ENCODE measurements around the gene INPP5D.
"Not testable (repeated sequence)": the region's sequence is repeated elsewhere in the genome, so short reads cannot be mapped to it uniquely, and the experiment has no call there.

INPP5D gene

DNA sequence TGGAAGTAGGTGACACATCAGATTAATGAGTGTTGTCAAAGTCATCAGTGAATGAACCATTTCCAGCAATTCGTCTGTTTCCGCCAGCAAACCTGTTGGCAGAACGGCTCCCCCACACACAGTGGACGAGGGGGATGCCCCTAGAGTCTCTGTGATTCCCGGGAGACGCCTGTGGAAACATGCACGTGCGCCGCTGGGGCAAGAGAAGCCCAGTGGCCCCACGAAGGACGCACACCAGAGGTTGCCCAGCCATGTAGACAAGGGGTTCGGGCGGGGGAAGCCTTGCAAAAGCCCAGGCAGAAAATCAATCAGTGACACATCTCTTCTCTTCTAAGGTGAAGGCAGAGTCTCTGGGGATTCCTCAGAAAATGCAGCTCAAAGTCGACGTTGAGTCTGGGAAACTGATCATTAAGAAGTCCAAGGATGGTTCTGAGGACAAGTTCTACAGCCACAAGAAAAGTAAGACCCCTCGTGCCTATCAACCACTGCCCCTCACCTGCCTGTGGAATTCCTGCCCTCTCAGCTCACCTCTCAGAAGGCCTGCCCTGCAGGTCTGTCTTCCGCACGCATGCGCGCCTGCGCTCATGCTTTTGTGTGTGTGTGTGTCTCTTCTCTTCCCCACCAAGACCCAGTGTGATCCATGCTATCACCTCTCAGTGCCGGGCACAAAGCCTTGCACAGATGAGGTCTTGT is 87.1 kb downstream of the INPP5D start:
- no peak for DNase-seq

DNA sequence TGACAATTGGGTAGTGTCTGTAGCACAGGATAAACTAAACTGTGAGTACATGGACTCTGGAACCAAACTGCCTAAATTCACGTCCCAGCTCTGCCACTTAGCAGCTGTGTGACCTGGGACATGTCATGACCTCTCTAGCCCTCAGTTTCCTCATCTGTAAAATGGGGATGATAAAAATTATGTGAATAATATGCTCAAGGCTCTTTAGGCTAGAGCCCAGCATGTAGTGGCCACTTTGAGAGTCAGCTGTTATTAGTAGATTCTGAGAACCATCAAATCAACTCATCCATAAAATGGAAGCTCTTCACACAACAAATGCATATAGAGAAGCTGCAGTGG is 87.7 kb downstream of the INPP5D start:
- DNase-seq: no peak

DNA sequence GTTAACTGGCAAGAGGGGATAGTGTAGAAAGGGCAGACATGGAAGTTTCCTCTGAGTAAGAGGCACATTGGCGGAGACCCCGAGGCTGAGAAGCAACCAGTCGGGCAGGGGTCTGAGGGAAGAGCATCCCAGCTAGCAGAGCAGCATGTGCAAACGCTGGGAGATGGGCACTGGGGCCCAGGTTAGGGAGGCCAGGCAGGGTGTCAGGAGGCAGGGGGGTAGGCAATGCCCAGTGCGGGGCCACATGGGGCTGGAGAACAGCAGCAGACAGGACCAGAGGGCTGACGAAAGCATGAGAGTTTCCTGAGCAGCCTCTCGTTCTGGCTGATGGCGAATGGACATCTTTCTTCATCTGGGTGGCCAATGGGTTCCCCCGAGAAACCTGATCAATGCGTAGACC is 88.2 kb downstream of the INPP5D start:
- DNase-seq: no peak

DNA sequence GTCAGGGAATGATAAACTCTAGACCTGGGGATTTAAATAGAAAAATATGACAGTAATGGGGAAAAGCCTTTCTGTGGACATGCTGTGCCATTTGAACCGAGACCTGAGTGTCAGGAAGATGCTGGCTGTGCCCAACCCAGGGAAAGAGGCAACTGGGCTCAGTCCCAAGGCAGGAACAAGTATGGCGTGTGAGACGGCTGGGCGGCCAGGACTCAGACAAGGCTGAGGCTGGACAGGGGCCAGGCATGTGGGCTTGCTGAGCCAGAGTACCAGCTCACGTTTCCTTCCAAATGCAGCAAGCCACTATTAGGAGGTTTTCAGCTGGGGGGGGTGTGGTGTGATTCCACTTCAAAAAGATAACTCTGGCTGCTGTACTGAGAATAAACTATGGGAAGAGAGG is 92.4 kb downstream of the INPP5D start:
- peak in 1 of 2 experiments; percentile 26 for DNase-seq

DNA sequence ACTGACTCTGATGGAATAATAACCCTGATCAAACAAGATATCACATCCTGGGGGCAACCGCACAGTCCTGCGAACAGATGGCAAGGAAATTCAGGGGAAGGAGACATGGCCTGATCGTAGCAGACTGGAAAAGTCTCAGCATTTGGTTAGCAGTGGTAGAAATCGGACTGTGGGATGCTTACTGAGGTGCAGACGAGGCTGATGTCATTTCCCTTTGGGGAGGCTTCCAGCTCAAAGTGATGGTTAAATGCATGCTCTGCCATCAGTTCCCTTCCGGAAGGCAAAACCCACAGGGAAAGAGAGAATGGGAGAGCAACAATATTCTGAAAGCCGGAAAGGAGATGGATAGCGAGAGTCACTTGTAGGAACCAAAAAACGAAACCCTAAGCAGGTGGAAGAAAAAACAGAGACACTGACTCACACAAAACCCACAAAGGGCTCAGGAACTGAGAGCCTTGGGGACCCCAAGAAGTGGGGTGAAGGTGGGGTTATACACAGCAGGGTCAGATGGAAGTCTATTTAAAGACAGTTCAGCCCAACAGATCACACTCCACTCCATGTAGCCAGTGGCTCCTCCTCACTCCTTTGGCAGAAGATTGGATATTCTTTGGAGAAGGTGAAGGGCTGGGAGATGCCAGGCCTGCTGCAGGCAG is 93.1 kb downstream of the INPP5D start:
- no peak for DNase-seq

DNA sequence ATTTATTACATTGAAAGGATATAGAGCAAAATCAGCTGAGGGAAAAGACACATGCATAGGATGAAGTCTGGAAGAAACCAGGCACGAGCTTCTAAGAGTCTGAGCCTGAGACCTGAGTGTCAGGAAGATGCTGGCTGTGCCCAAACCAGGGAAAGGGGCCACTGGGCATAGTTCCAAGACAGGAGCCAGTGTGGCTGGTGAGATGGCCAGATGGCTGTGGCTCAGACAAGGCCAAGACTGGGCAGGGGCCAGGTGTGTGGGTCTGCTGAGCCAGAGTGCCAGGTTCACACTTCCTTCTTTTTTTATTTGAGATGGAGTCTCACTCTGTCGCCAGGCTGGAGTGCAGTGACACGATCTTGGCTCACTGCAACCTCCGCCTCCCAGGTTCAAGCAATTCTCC is 95.9 kb downstream of the INPP5D start:
- DNase-seq: peak in 1 of 2 experiments; percentile 26

DNA sequence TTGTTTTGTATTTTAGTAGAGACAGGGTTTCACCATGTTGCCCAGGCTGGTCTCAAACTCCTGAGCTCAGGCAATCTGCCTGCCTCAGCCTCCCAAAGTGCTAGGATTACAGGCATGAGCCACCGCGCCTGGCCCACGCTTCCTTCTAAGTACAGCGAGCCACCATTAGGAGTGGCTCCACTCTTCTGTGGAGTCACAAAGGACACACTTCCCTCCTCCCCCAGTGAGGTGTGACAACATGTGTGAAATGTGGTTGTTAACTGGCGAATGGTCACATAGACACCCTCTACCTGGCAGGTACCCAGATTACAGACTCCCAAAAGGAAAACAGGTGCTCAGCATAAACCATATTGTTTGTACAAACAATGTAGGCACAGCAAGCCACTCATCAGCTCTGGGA is 96.3 kb downstream of the INPP5D start:
- DNase-seq: not testable (repeated sequence)

DNA sequence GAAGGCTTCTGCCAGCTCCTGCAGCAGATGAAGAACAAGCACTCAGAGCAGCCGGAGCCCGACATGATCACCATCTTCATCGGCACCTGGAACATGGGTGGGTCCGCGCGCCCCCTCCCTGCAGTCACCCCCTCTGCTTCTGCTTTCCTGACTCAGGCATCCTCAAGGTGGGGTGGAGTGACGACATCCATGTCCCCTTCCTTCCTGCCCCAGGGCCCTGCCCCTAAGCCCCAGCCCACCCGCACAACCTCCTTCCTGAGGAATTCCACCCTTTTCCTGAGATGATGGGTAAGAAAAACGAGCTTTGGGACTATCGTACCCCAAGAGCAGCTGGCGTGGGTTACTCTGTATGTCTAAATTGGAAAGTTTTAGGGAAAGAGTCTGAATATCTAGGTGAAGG is 101.6 kb downstream of the INPP5D start:
- DNase-seq: no peak

DNA sequence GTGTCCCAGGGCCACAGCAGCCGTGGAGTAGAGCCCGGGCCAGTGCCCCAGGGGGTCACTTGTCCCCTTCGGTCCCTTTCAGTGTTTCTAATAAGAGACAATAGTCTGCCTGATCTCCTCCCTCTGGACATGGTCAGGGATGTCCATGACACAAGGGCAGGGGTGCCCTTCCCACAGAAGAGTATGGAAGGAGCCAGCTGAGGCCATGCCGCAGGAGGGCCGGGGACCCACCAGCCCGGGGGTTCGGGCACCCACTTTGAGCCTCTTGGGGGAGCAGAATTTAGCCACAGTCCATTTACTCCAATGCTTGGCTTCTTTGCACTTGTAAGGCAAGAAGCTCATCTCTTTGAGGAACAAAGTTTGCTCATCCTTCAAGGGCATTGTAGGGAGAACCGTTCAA is 102.6 kb downstream of the INPP5D start:
- no peak for DNase-seq

DNA sequence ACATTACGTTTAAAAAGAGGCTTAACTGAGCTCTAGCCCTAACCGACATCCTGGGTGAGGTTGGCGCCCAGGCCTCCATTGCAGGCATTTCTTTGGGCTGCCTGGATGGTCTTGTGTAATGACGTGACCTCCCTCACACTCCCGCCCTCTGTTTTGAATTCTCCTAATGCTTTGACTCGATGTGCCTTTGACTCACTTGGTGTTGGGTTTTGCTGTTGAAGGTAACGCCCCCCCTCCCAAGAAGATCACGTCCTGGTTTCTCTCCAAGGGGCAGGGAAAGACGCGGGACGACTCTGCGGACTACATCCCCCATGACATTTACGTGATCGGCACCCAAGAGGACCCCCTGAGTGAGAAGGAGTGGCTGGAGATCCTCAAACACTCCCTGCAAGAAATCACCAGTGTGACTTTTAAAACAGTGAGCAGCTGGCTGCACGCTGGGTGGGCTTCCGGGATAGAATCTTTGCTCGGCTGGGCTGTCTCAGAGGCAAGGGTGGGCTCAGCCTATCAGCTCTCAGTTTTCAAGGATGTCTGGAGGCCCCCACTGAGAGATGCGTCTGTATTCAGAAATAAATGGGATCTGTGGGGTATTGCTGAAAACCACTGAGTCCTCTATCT is 103.5 kb downstream of the INPP5D start:
- DNase-seq: no peak

DNA sequence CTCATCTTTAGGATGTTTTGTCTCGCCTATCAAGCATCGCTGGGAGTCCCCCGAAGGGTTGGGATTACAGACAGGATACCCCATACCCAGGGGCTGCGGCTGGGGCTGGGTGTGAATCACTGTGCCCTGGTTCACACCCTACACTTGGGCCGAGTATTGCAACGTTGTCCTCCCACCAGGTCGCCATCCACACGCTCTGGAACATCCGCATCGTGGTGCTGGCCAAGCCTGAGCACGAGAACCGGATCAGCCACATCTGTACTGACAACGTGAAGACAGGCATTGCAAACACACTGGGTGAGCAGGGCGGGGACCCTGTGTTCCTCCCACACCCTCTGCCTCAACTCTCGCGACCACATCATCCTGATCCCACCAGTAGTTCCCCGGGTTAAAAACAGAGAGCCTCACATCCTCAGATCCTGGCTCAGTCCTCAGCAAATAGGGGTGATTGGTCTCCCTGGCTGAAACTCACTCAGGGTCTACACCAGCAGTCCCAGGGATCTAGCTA is 104.0 kb downstream of the INPP5D start:
- no peak for DNase-seq

DNA sequence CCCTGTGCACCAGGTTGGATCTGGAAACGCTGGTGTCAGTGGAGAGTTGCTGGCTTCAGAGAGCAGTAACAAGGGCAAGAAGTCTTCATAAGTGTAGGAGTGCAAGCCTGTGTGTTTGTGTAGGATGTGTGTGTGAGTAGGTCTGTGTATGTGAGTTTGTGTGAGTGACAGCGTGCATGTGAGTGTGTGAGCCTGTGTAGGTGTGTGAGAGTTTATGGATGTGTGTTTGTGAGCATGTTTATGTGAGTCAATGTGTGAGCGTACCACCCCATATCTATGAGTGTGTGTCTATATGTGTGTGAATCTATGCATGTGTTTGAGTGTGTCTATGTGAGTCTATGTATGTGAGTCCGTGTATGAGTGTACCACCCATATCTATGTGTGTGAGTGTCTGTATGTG is 104.8 kb downstream of the INPP5D start:
- no peak for DNase-seq

DNA sequence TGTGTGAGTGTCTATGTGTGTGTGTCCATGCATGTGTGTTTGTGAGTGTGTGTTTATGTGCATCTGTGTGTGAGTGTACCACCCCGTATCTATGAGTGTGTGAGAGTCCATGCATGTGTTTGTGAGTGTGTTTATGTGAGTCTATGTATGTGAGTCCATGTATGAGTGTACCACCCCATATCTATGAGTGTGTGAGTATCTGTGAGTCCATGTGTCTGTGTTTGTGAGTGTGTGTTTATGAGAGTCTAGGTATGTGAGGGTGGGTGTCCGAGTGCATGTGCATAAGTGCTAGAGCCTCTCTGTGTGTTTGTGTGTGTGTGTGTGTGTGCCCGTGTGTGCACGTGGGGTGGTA is 105.4 kb downstream of the INPP5D start:
- no peak for DNase-seq

DNA sequence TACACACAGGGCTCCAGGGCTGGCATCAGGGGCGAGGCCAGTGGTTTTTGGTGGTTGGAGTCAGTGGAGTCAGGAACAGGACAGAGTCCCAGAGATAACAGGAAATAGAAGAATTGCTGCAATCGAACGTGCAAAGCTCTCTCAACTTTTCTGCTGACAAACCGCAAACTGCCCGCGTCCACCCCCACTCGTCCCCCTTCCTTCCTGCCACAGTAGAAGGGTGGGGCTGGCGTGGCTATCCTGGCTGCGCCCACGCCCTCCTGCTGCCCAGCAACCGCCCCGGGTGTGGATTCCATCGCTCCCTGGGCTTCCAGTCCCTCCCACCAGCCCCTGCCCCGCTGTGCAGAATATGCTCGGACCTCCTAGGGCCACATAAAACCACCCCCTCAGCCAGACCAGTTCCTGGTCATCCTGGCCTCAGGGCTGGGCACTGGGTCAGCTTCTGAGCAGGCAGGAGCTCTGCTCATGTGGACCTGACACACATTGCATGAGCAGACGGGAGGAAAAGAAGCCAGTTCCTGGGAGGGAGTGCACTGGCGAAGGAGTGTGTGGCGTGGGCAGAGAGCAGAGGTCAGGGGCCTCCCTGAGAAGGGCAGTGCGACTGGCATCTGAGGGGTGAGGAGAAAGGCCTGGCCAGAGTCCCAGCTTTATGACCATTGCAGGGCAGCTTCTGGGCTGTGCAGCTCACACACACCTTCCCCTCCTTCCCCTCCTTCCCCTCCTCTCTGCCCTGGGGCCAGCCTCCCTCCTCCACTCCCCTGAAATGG is 105.9 kb downstream of the INPP5D start:
- no peak for DNase-seq

DNA sequence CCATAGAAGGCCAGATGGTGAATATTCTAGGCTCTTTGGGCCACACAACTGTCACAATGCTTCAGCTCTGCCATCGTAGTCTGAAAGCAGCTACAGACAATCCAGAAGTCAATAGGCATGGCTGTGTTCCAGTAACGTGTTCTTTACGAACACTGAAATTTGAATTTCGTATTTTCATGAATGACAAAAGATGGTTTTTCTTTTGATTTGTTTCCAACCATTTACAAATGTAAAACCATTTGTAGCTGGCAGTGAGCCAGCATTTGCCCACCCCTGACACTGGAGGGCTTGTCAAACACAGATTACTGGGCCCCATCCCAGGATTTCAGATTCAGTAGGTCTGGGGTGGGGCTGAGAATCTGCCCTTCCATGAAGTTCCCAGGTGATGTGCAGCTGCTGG is 108.3 kb downstream of the INPP5D start:
- DNase-seq: no peak

DNA sequence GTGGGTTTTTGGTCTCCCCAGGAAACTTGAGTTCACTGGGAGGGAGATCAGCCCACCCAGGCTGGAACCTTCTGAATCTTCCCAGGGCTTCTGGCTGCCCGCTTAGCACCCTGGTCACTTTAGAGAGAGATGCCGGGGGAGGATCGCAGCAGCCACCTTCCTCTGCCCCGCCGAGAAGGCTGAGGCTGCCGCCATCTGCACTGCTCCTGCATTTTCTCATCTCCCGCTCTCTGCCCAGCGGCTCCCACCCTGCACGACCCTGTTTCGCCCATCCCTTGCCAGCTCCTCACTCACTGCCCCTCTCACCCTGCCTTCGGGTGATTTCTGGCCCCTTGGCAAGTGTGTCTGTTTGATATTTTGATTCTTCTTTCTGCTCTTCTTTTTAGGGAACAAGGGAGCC is 108.8 kb downstream of the INPP5D start:
- DNase-seq: no peak

DNA sequence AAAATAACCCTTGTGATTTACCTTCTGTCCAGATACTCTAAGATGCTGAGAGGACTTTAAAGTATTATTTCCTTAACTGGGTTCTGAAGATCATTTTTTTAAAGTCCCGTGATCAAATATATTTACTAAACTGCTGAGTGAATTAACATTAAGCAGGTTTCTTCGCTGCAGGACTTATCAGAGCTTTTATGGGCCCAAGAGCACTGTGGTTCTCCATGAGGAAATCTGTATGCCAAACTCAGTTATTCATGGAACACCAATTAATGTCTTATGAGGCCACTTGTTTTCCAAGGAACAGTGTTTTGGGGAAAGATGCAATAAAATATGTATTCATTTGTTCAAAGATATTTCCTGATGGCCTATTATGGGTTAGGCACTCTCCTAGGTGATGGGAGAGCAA is 111.2 kb downstream of the INPP5D start:
- no peak for DNase-seq

DNA sequence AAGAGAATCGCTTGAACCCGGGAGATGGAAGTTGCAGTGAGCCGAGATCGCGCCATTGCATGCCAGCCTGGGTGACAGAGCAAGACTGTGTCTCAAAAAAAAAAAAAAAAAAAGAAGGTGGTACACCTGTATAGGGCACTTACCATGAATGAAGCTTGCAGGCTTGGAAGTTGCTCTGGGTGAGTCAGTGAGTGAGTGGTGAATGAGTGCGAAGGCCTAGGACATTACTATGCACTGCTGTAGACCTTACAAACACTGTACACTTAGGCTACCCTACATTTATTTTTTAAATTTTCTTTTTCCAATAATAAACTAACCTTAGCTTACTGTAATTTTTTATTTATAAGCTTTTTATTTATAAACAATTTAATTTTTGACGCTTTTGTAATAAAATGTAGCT is 113.0 kb downstream of the INPP5D start:
- no peak for DNase-seq

DNA sequence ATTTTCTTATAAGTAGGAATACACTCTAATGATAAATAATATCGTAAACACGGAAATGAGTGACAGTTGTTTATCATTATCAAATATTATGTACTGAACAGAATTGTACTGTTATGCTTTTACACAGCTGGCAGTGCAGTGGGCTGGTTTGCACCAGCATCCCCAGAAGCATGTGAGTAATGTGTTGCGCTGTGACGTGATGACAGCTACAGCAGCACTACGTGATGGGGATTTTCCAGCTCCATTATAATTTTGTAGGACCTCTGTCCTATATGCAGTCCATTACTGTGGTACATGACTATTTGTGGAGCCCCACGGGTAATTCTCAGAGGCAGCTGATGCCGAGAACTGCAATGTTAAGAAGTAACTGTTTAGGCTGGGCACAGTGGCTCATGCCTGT is 114.0 kb downstream of the INPP5D start:
- DNase-seq: no peak

DNA sequence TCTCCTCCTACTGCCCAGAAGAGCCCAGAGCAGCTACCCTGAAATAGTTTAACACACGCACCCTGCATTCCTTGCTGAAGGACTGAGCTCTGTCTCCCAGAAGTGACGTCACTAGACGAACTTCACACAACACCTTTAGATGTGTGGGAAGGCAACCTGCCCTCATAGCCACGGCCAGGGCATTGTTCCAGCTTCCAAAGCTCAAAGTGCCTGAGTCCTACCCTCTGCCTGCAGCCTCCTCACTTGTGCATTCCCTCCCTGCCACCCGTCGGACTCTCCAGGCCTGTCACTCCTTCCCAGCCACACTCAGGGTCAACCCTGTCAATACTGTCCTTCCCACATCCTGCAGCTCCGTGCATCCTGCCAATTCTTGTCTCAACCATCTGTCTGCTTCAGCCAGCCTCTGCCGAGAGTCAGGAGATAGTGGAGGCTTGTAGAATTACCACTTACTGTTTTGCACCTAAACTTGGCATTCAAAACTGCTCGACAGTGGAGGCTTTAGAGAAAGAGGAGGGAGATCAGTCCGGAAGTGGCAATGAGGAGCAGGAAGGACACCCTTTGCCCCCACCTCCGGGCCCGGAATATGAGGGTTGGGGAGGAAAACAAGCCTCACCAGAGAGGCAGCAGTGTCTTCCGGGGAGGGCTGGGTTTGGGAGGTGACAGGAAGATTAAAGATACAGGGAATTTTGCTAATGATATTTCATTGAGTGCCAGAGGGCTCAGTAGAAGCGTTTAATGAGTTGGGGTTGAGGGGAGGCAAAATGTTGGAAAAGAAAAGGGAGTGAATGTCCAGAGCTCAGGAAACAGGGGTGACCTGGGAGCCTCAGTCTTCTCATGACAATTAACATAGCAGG is 119.1 kb downstream of the INPP5D start:
- DNase-seq: peak in 1 of 2 experiments; percentile 16

DNA sequence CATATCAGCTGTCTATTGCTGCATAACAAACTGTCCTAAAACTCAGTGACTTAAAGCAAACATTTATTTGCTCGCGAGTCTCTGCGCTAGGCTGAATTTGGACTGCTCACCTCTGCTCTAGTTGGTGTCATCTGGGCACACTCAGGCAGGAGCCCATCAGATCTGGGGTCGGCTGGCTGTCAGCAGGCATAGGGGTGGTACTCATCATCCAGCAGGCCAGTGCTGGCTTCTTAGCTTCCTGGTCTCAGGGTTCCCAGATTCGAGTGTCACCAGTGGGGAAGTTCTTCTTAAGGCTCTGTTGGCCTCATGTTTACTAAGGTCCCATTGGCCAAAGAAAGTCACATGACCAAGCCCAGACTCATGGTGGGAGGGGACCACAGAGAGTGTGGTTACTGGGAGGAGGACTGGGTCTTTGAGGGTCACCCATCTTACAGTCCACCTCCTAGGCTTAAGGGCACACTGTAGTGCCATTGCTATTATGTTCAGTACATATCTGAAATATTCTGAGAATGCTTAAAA is 119.8 kb downstream of the INPP5D start:
- no peak for DNase-seq

DNA sequence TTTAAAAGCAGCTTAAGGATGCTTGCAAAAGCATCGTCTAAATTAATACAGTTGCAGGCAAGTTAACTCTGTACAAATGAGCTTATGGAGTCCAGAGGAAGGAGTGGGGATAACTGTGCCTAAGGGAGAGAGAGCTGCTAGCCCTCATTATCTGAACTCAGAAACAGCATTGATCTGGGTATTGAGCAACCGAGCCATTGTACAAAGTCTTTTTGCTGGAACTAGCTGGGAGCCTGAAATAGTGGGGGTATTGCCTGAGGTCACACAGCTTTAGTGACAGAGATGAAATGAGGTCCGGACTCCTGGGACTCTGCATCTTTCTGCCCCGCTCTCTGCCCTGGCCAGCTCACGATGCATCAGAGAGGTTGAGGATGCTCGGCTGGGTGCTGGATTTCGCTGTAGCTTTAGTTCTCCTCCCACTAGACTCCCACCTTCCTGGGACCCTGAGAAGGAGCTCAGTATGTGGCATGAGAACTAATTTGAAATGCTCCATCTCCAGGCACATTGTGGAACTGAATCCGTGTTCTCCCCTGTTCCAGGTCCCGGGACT is 123.8 kb downstream of the INPP5D start:
- DNase-seq: no peak
